ENCODE data around the gene TMEM171. TPM values are rescaled to one million over a fixed set of nuclear protein-coding genes. Genes with fewer than 3 reads are reported as not detected.

The TMEM171 gene
- total and polyA plus RNA-seq, 2 of the 8 experiments (the other 6 are each of a cell fraction or from before 2014, with no cell fraction given): 1.0 to 2.2 TPM

GRCh38 chr5:73160239-73160671 is 39.9 kb downstream of the TMEM171 start:
- ChIA-PET CTCF (ENCODE audit: partially characterized antibody) (interaction anchor here (0.7 to 2.0 kb wide), 3 partner anchors 10 to 232 kb away, joined by 3 to 15 read pairs (median 3); no protein-coding TSS in a partner anchor), POLR2A (ENCODE audit: partially characterized antibody) (no interaction called here)
- 96% methylated on average over 4 of the region's 4 CpGs; no CpG with 5 or more reads in 1 of the 2 experiments for WGBS, 2 experiments (ENCODE audit: extremely low coverage in 1 of 2, insufficient coverage in 1 of 2, insufficient read length in 1 of 2, insufficient replicate concordance in 2 of 2, low coverage in 1 of 2, low lambda C conversion rate in 2 of 2, missing lambda C conversion rate in 1 of 2)
- Histone ChIP-seq H4K91ac (replicated peaks; ENCODE audit: insufficient read length, low read length) (no peak overlapping the region), H2BK120ac (replicated peaks; ENCODE audit: low read depth, low read length) (no peak overlapping the region), H2BK5ac (ENCODE audit: low read depth, low read length) (no peak overlapping the region), H3K18ac (ENCODE audit: extremely low read depth, low read length) (no peak overlapping the region), H3K36me3 (ENCODE audit: control insufficient read depth in 2 of 4, insufficient read depth in 4 of 4, low read length in 3 of 4) (no peaks in the 10 kb centered on the region), H2BK20ac (ENCODE audit: low read length) (no peak overlapping the region), H4K5ac (ENCODE audit: insufficient read length, low read depth, low read length) (no peak overlapping the region), H3K14ac (ENCODE audit: insufficient read length) (no peak overlapping the region), H3K4me2 (ENCODE audit: insufficient read depth in 1 of 2, low read depth in 2 of 2, low read length in 2 of 2) (no peak overlapping the region), H3K4me3 (ENCODE audit: extremely low read depth in 1 of 4, insufficient read depth in 2 of 4, low read depth in 3 of 4, low read length in 4 of 4) (no peak overlapping the region), H3K23me2 (ENCODE audit: low read depth, low read length) (no peaks in the 10 kb centered on the region), H3K4ac (replicated peaks; ENCODE audit: insufficient read length, low read depth, low read length) (no peak overlapping the region), H3K9me3 (ENCODE audit: insufficient read depth in 2 of 2, low read depth in 1 of 2, low read length in 1 of 2) (no peaks in the 10 kb centered on the region), H3K27me3 (replicated peaks in 1 of 4; ENCODE audit: control insufficient read depth in 3 of 4, extremely low read depth in 1 of 4, insufficient read depth in 3 of 4, low read length in 3 of 4) (no peaks in the 10 kb centered on the region), H3K56ac (replicated peaks; ENCODE audit: insufficient read length, low read depth, low read length) (no peak overlapping the region), H4K8ac (ENCODE audit: extremely low read depth, insufficient read depth, low read length) (no peak overlapping the region), H2BK15ac (ENCODE audit: low read length) (no peak overlapping the region), H2AFZ (ENCODE audit: low read length) (no peak overlapping the region), H3K9ac (replicated peaks in 1 of 4; ENCODE audit: extremely low read depth in 1 of 4, low read depth in 3 of 4, low read length in 3 of 4) (no peak overlapping the region), H2AK5ac (ENCODE audit: low read depth, low read length) (no peak overlapping the region), H3K79me1 (ENCODE audit: low read depth, low read length) (no peaks in the 10 kb centered on the region), H3K23ac (ENCODE audit: insufficient read length) (no peak overlapping the region), H4K20me1 (replicated peaks in 1 of 2; ENCODE audit: control insufficient read depth in 1 of 2, insufficient read depth in 2 of 2, low read length in 2 of 2) (no peaks in the 10 kb centered on the region), H3K79me2 (ENCODE audit: control insufficient read depth in 1 of 2, insufficient read depth in 2 of 2, low read length in 2 of 2) (no peaks in the 10 kb centered on the region), H2BK12ac (ENCODE audit: low read depth, low read length) (no peak overlapping the region), H3K27ac (ENCODE audit: low read depth, low read length) (no peak overlapping the region), H3K4me1 (replicated peaks in 1 of 4; ENCODE audit: control insufficient read depth in 3 of 4, insufficient read depth in 4 of 4, low read length in 3 of 4) (0 out of 7 replicates have a peak, but pooled peaks cover 0 to 2% (median 0%) of the 10 kb centered on the region in 4 experiments)
- FAIRE-seq (no peak), DNase-seq (ENCODE audit: low read depth in 1 of 2, low spot score in 2 of 2) (no peak)
- TF ChIP-seq ATF3 (IDR thresholded peaks at IDR 0.05; ENCODE audit: insufficient read depth, low read depth, low read length) (no peak), EP300 (IDR thresholded peaks at IDR 0.05; ENCODE audit: borderline replicate concordance in 1 of 2, low read depth in 2 of 2, low read length in 2 of 2) (no peak), GABPA (IDR thresholded peaks at IDR 0.05; ENCODE audit: borderline replicate concordance, insufficient read depth, low read length) (no peak), SP1 (IDR thresholded peaks at IDR 0.05; ENCODE audit: low read depth, low read length) (no peak), CEBPB (IDR thresholded peaks at IDR 0.05; ENCODE audit: low read depth, low read length) (no peak), CBX8 (IDR thresholded peaks at IDR 0.05; ENCODE audit: borderline replicate concordance, low read depth, low read length) (no peak), RAD21 (IDR thresholded peaks at IDR 0.05 in 1 of 2, conservative IDR thresholded peaks at IDR 0.05 in 1 of 2; ENCODE audit: low read depth in 2 of 2, low read length in 2 of 2) (no peak), ZNF274 (IDR thresholded peaks at IDR 0.05; ENCODE audit: borderline replicate concordance, extremely low read depth, low read length) (no peak), SUZ12 (IDR thresholded peaks at IDR 0.05; ENCODE audit: low read length) (no peak), GTF2F1 (IDR thresholded peaks at IDR 0.05; ENCODE audit: borderline replicate concordance, low read depth, low read length) (no peak)
- TF ChIP-seq, protein P1, sequence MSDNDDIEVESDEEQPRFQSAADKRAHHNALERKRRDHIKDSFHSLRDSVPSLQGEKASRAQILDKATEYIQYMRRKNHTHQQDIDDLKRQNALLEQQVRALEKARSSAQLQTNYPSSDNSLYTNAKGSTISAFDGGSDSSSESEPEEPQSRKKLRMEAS (IDR thresholded peaks at IDR 0.05): no peak
- TF ChIP-seq, protein P2, sequence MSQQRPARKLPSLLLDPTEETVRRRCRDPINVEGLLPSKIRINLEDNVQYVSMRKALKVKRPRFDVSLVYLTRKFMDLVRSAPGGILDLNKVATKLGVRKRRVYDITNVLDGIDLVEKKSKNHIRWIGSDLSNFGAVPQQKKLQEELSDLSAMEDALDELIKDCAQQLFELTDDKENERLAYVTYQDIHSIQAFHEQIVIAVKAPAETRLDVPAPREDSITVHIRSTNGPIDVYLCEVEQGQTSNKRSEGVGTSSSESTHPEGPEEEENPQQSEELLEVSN (IDR thresholded peaks at IDR 0.05): no peak
